GM12874 (cell line): ENCODE results near the gene SERPIND1.

Source experiments
- TF ChIP-seq, protein P1 (sequence below): IDR thresholded peaks from 2 replicates; pipeline ENCODE4 v1.5.1; 2011; ENCODE audit warnings: low read depth, mild to moderate bottlenecking, control low read depth, low read length, moderate library complexity; ENCODE audit not compliant: insufficient read depth

The SERPIND1 gene

DNA sequence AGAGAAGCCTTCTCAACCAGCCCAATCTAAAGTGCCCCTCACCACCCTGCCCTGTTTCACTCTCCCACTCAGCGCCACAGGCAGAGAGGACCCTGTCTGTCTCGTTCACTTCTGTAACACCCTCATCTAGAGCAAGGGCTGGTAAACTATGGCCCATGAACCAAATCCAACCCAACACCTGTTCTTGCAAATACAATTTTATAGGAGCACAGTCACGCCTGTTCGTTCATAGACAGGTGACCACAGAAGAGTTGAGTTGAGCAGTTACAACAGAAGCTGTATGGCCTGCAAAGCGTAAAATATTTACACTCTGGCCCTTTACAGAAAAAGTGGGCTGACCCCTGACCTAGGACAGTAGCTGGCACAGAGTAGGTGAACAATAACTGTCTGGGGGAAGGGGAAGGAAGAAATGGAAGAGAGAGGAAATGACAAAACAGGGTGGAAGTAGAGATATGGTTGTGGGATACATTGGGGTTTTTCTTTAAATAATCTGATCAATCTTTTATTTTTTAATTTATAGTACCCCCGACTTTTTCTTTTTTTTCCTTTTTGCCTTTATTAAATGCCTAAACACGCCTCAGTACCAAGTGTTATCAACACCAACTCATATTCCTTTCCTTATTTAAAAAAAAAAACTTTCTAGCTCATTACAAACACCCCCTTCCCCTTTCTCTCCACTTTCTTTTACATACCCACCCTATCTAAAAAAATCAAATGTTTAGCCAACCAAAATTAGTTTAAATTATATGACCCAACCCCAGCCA lies 20.9 kb downstream of the SERPIND1 start:
- TF ChIP-seq, protein P1, sequence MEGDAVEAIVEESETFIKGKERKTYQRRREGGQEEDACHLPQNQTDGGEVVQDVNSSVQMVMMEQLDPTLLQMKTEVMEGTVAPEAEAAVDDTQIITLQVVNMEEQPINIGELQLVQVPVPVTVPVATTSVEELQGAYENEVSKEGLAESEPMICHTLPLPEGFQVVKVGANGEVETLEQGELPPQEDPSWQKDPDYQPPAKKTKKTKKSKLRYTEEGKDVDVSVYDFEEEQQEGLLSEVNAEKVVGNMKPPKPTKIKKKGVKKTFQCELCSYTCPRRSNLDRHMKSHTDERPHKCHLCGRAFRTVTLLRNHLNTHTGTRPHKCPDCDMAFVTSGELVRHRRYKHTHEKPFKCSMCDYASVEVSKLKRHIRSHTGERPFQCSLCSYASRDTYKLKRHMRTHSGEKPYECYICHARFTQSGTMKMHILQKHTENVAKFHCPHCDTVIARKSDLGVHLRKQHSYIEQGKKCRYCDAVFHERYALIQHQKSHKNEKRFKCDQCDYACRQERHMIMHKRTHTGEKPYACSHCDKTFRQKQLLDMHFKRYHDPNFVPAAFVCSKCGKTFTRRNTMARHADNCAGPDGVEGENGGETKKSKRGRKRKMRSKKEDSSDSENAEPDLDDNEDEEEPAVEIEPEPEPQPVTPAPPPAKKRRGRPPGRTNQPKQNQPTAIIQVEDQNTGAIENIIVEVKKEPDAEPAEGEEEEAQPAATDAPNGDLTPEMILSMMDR = no peak

DNA sequence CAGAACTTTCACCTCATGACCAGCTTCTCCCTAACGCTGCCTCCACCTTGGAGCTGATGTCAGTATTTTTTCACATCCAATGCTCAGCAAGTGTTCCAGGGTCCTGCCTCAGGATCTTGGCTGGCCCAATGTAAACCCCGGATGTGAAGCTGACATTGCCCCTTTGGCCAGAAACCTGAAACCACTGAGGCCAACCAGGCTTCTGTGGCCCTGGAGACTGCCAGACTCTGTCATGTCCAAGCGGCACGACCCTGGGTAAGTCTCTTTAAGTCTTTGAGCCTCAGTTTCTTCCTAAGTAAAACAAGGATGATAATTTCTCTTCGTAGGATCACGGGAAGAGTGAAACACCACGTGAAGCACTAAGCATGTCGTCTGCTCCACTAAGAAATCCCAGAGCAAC lies 22.8 kb downstream of the SERPIND1 start:
- TF ChIP-seq, protein P1 = no peak

DNA sequence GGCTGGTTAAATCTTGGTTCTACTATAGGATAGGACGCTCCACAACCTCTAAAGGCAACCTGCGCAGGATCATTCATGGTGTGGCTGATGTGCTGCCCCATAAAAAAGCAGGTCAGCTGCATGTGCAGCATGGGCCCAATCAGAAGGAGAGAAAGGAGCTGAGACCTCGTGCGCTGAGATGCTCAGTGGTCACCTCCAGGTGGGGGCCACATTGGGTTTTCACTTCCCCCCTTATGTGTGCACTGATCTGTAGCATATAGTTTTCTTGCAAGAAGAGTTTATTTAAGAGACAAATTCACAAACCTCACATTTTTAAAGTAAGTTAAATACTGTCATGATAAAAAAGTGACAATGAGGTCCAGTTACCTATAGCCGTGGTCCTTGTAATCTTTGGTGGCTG lies 24.3 kb downstream of the SERPIND1 start:
- TF ChIP-seq, protein P1 = no peak

DNA sequence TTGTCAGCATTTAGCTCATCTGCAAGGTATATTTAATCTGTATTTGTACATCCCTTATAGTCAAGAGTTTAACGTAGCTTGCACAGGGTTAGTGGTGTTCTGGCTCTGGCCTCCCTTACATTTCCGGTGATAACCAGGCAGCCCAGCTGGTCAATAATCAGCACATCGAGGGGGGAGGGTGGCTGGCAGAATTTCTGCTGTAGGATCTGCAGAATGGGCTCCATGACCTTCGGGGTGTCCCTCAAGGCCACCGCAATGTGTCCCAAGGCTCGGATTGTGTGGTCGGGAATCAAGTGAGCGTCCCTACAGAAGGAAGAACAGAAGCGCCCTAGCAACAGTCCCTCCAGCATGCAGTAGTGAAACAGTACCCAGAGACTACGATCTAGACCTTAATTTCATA lies 25.1 kb downstream of the SERPIND1 start:
- TF ChIP-seq, protein P1 = no peak

DNA sequence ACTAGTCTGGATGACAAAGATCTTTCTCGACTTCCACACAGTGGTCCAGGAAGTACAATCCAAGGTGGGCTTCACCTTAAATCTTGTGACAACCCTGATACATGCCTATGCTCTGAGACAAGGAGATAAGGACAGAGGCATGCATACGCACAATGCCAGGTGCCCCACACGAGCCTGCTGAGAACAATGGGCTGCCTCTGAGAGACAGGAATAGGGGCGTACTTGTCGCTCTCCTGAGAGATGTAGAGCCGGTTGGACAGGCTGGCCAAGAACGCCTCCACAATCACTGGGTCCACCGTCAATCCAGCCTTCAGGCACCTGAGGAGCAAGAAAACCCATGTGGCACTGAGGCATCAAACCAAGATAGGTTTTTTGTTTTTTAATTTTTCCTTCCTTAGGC lies 25.5 kb downstream of the SERPIND1 start:
- TF ChIP-seq, protein P1 = no peak

DNA sequence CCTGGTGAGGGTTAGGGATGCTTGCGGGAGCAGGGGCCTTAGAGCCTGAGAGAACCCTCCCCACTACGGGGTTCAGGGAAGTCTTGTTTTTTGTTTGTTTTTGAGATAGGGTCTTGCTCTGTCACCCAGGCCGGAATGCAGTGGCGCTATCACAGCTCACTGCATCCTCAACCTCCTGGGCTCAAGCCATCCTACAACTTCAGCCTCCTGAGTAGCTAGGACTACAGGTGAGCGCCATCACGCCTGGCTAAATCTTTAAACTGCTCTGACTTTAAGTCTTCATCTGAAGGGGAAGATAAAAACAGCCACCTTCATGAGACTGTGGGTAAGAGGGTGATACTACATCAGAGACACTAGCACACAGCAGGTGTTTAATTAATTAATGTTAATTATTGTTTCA lies 28.5 kb downstream of the SERPIND1 start:
- TF ChIP-seq, protein P1 = no peak

DNA sequence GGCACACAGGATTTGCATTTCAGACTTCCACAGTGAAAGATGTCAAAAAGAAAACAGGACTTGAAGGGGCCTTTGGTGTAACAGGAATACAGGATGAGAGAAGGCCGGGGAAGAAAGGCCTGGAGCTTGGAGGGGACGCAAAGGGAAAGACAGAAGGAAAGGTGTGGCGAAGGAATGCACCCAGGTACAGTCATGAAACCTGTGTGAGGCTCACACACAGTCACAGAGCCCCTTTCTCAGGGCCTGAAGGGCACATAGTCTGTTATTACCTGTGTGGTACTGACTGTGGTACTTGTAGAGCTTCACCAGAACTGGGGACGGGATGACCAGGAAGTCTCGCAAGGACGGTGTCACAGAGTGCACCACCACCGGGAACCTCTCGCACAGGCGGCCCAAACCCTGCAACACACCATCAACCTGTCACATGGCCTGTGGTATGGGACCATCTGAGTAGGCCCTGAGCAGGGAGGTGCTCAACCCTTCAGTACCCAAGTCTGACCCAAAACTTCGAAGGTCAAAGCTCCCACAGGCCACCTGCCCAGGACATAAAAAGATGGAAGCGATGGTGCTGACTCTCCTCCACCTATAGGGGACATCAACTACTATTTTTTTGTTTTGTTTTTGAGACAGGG lies 29.1 kb downstream of the SERPIND1 start:
- TF ChIP-seq, protein P1 = no peak
